ENCODE results near the gene OR14A2.
"Not testable (repeated sequence)": the region's sequence is repeated elsewhere in the genome, so short reads cannot be mapped to it uniquely, and the experiment has no call there.

The OR14A2 gene

DNA sequence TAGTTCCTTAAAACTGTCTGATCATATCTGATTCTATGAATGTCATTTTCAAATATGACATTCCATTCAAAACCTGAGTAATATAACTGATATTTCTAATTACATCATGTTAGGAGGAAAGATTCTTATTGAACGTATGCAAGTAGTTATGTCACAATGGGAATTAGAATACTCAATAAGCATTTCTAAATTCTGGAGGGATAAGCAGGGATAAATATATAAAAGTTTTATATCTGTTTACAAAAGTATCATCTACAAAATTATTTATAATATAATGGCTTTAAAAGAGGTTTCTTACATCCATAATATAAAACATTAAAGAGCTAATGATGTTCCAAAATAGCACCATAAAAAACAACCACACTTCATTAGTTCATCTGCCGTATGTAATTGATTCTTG lies at the start of gene OR14A2:
OR14A2 (minus strand) TSS at position 101 of the 400 bp plus-strand sequence.
- no peak for DNase-seq

DNA sequence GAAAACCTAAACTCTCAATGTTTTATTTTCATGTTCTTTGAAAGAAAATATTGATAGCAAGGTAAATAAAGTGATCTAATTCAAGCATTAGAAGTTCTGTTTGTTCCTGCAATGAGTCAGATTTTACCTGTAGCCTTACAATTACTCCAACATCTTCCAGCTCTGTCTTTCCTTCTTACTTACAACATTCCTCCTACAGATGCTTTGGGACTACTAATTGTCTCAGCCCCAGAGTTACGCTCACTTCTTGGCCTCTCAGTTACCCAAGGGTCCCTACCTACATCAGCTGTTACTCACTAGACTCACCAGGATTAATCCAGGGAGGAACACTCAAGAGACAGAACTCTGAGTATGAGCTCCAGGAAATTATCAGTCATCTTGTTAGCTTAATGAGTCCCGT lies 49.6 kb upstream of the OR14A2 start:
- no peak for DNase-seq

DNA sequence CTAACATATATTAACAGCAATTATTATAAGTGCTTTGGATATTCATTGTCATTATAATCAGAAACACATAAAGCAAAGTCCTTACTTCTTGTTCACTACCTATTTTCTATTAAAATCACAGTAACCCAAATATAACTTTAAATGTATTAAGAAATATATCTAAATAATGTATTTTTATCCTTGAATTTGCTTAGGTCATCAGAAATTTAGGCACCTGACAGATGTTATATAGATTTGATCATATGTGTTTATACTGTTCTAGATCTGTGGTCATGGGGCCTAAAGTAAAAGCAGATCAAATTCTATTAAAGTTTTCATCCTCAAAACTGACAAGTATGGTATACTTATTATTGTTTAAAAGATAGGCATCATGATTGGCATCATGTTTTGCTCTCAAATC lies 21.7 kb upstream of the OR14A2 start:
- no peak for DNase-seq

DNA sequence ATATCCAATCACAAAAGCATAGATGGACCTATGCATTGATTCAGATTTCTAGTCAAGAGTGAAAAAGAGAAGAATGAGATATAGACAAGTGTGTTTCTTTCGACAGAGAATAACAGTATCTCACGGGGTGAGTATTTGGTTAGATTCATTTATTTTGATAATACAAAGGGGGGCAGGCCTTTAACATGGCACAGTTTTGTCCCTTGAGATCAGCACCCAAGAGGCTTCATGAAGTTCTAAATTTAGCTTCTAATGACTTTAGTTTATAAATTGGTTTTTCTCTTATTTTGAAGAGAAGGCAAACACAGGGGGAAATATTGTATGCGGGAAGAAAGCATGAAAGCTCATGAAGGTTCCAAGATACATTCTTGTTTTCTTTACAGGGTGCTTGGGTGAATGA lies 12.5 kb upstream of the OR14A2 start, which contains the start of gene OR1C1:
OR1C1 (minus strand) TSS at position 101 of the 400 bp plus-strand sequence. CDS start 2,150 bp downstream, outside the sequence.
- DNase-seq = no peak

DNA sequence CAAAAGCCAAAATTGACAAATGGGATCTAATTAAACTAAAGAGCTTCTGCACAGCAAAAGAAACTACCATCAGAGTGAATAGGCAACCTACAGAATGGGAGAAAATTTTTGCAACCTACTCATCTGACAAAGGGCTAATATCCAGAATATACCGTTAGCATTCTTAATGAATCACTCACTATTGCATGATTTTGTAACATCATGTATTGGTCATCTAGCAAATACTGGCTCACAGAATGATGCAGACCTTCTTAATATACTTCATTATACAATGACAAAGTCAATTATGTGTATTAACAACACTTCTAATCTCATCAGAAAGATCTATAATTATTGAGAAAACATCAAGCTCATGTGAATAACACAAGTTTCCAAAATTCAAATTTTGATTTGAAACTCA lies 6.4 kb upstream of the OR14A2 start:
- DNase-seq = not testable (repeated sequence)

DNA sequence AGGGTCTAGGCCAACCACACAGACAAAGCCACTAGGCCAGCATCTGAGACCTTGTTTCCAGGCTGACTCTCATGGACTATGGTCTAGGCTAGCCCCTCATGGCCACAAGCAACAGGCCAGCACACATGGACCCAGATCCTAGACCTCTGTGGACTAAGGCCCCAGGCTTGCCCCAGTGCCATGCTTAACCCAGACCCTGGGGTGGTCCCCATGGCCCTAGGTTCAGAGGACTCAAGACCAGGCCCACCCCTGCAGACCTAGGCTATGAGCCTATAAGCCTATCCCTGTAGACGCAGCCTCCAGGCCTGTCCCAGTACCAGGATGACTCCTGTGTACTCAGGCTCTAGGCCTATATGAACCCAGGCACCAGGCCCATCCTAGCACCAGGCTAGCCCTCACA lies 1.9 kb upstream of the OR14A2 start:
- no peak for DNase-seq

DNA sequence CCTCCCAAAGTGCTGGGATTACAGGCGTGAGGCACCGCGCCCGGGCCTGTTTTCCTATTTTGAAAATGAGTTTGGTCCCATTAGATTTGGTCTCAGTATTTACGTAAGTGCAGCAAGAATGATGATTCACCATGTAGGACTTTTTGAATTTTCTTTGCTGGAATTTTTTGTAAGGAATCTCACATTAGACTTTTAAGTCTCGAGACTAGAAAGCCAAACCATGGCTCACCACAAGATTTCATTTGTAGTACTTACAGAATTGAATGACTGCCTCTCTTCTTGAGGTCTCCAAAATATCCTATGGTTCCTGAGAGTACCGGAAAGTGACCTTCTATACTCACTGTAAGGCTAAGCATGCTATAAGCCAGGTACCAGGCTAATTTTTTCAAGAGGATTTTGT lies 325 bp downstream of the OR14A2 start:
- no peak for DNase-seq

DNA sequence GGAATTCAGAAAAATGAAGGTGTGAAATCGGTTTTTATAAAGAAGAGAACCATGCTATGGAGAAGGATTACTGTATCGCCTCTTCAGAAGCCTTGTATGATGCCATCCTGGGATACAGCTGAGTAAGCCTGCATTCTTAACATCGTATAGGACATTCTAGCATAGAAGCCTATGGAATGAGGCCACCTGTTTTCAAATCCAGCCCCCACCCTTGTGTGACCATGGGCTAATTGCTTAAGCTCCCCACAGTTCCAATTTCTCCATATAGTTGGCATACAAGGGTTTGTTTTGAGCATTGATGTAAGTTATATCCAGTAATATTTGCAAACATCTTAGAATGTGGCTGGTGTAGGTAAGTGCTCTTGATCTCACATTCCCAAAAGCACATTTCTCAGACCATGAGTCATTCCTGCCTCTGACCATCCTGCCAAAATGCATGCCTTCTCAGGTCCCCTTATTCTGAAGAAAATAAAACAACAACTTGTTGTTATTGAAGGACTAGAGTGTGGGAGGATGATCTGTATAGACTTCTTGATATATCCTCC lies 1.5 kb downstream of the OR14A2 start:
- DNase-seq = no peak

DNA sequence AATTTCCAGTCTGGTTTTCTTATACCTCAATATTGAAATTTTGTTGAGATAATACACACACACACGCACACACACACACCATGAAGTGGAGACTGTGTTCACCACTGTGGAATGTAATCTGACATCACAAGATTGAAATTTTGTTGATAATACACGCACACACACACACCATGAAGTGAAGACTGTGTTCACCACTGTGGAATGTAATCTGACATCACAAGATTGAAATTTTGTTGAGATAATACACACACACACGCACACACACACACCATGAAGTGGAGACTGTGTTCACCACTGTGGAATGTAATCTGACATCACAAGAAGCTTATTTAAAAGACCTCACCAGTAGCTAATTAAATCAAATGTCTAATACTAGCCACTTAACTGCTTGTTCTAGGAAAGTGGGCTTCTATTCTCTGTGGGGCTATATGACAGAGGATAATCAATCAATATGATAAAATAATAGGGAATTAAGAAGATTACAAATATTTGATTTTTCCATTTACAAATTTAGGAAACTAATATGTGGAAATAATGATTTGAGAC lies 5.7 kb downstream of the OR14A2 start:
- not testable (repeated sequence) for DNase-seq

DNA sequence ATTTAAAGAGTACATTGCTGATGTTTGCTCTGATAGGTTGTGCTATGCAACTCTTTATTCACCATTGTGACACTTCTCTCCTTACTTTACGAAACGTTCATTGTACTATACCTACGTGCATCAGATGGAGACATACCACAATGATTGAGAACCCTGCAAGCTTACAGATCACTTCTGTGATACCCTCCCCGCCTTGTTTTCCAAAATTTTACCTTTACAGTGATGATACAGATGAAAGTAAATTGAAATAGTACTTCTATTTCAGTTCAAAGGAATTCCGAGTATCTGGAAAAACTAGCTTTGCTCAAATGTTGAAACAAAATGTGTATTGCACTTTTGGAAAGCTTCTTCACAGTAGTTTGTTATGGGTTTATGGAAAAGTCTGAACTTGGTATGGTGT lies 6.2 kb downstream of the OR14A2 start:
- DNase-seq = no peak

DNA sequence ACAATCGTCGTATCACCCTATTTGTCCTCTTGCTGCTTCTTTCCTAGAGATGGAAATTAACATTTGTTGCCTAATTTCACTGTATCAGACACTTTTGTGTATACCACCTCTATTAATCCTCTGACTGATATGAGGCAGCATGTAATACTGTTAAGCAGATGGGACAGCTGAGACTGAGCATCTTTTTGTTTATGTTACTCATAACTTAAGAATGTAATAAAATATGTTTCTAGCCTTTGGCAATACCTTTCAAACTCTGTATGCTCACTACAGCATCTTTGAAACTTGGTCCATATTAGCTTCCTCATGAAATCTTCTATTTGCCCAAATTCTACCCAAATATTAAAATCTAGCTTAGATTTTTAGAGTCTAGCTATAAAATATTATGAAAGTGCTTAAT lies 7.2 kb downstream of the OR14A2 start:
- no peak for DNase-seq

DNA sequence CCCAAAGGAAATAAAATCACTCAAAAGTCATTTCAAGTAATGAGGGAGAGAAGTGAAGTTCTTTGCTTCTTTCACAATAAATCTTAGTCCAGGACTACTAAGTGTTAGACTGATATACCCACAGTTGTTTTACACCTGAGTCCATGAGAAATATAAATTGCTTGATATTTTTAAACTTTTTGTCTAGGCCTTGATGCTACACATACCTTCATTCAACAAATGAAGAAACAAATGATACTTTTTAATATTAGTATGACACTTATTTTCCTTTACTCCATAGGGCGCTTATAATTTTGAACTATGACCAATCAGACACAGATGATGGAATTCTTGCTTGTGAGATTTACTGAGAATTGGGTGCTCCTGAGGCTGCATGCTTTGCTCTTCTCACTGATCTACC lies 9.6 kb downstream of the OR14A2 start, which contains the start of gene OR14K1:
OR14K1 (plus strand) TSS at position 301 of the 400 bp plus-strand sequence; CDS start at position 301, 0 bp downstream.
- DNase-seq = no peak

DNA sequence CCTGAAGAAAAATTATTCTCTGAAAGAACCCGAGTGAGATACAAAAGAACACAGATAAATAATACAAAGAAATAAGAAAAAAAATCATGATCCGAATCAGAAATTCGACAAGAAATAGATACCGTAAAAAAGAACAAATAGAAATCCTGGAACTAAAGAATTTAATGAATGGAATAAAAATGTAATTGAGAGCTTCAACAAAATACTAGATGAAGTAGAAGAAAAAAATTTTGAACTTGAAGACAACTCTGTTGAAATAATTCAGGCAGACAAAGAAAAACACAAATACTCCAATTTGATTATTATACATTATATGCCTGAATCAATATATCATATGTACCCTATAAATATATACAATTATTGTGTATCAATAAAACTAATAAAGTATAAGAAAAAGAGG lies 26.7 kb downstream of the OR14A2 start:
- DNase-seq = no peak

DNA sequence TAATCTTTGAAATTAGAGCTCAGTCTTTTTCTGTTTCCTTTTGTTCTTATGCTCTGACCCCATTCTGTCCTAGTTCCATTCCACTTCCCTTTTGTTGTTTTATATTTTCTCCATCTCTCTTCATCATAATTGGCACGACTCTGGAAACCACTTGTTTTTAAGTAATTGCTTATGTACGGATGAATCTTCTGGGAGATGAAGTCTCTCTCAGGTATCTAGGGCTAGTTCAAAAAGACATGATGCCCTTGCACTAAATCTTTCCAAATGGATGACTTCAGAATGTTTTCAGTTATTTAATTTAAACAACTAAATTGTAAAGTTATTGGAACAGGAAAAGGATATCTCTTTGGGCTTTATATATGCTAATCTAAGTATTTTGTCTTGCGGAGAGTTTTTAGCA lies 31.4 kb downstream of the OR14A2 start, which contains the start of gene OR6F1:
OR6F1 (minus strand) TSS at position 101 of the 400 bp plus-strand sequence. CDS start 3,891 bp downstream, outside the sequence.
- no peak for DNase-seq

DNA sequence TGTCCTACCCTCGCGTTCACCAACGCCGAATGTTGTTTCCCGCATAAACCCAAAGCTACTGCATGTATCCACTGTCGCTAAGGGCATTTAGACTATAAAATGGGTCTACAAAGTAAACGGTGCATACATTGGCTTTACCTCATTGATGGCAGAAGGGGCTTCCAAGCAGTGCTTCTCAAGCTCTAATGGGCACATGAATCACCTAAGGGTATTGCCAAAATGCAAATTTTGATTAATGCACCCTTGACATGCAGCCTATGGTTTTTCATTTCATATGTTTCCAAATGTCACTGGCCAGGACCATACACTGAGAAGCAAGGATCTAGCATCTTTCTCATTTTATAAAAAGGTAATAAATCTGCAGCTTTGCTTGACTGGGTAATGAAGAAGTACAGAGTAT lies 34.2 kb downstream of the OR14A2 start:
- DNase-seq = no peak

DNA sequence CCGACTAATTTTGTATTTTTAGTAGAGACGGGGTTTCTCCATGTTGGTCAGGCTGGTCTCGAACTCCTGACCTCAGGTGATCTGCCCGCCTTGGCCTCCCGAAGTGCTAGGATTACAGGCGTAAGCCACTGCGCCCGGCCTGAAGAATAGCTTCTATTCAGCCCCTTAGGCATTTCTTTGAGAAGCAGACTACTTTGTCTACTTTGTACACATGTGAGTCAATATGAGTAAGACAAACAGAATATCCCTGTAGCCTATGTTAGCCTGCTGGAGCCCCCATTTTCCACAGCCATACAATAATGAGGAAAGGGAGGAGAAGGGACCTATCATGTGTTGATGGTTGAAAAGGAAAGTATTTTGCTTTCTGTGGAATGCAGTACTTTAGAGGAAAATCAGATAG lies 37.3 kb downstream of the OR14A2 start:
- not testable (repeated sequence) for DNase-seq

DNA sequence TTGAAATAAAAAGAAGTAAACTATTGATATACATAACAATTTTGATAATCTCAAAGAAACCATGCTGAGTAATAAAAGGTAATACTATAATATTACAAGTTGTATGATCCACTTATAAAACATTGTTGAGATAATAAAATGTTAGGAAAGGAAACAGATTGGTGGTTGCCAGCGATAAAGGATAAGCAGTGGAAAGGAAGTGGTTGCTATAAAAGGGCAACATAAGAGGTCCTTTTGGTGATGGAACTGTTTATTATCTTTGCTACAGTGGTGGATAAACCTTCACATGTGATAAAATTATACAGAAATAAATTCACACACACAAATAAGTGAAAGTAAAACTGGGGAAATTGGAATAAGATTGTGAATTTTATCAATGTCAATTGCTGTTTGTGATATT lies 46.6 kb downstream of the OR14A2 start:
- no peak for DNase-seq

DNA sequence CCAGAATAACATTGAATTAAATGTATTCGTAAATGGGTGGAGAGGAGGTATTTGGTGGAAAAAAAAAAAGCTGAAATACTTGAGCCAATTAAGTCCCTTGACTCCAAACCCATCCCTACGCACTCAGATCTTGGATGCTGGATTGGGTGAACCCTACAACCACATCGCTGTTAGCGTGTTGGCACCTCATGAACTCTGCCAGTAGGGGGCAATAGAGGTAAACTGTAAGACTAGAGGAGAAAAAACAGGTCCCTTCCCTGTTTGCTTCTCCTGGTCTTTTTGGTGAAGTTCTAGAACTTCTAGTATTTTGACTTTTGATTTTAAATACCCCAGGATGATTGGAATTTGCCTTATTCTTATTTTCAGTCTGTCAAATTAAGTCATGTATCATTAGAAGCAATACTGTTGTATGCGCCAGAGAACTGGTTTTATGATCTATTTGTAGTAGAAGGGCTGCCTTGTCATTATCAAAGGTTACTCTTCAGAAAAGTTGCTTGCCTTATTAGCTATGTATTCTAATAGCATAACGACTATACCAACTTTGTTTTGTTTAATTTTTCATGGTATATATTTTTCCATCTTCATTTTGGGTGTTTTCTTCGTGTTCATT lies 66.5 kb downstream of the OR14A2 start:
- DNase-seq = peak in 17 of 51 donors; percentile 0 to 38 (median 10)

DNA sequence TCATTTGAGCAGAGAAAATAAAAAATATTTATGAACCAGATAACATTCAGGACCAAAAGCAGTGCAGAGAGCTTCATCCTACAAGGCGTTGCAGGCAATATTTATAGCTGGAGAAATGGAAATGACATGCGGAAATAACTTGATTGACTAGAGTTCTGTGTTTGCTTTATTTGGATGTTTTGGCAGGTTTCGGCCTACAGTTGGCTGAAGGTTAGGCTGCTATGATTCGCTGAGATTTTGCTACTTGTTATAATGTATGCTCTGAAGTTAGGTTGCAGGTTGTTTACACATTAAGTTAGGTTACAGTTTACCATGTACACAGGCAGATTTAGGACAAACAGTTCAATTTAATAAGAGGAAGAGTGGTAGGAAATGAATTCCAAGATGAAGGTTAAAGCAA lies 67.8 kb downstream of the OR14A2 start:
- DNase-seq = no peak

DNA sequence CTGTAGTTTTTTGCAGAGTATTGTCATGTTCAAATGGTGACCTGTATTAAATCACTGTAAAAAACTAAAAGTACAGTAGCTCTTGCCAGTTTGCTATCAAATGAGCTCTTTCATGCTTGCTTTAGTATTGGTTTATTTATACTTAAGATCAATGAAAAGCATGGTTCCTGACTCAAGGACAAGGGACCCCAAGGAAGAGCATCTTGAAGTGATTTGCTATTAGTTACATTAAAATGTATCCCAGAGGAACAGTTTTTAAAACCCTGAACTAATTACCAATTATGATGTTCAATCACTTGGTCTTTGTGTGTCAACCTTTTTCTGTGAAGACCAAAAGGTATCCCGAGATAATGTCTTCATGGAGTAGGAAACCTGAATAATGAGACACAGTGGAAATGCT lies 68.3 kb downstream of the OR14A2 start, which contains the start of gene OR13G1:
OR13G1 (minus strand) TSS at position 101 of the 400 bp plus-strand sequence. CDS start 6,698 bp downstream, outside the sequence.
- no peak for DNase-seq

Measured in hypothalamus (tissue), 51 donors.